PC-3 (cell line): ENCODE measurements around the gene IL34. TPM values are rescaled to one million over a fixed set of nuclear protein-coding genes. Genes with fewer than 3 reads are reported as not detected.

ENCODE experiments used
- ATAC-seq: fragments of 200-7000 bp; cut with Tn5 transposase; 2 replicates; pipeline ENCODE4 v1.9.1; 2020; ENCODE audit warnings: mild to moderate bottlenecking, moderate library complexity
- BruUV-seq: library from RNA; stranded (reverse); fragments of 400-500 nt; replicated peaks from 2 replicates; lab custom pipeline; 2021; lab: Mats Ljungman, UMichigan
- CTCF ChIA-PET: fragments of 300-600 bp; sonication (Branson Sonifier 250); formaldehyde crosslinking; loops from one replicate; lab custom pipeline; 2022; ENCODE audit warnings: antibody characterized with exemption; lab: Charles Lee
- POLR2A ChIA-PET: fragments of 300-600 bp; sonication (Branson Sonifier 250); formaldehyde crosslinking; loops from one replicate; lab custom pipeline; 2022; ENCODE audit warnings: antibody characterized with exemption; ENCODE audit not compliant: unreplicated experiment; lab: Charles Lee
- DNase-seq: peaks from one replicate; pipeline ENCODE4 v3.0.0-alpha.2; 2015
- H2AFZ ChIP-seq: fragments of 300-600 bp; sonication (generic); 2 replicates; pipeline ENCODE4 v1.6.0; 2016; ENCODE audit warnings: antibody characterized with exemption, low read length
- H3F3A ChIP-seq: fragments of 300-600 bp; sonication (generic); one replicate; pipeline ENCODE4 v1.6.0; 2017; ENCODE audit warnings: antibody characterized with exemption, low read length, control low read depth, mild to moderate bottlenecking; ENCODE audit not compliant: unreplicated experiment
- H3K27ac ChIP-seq: fragments of 300-600 bp; sonication (generic); 2 replicates; pipeline ENCODE4 v1.5.1; 2016; ENCODE audit warnings: mild to moderate bottlenecking, low read length
- H3K27me3 ChIP-seq: fragments of 300-600 bp; sonication (generic); 2 replicates; pipeline ENCODE4 v1.6.1; 2016; ENCODE audit warnings: low read length, mixed read lengths
- H3K36me3 ChIP-seq: fragments of 300-600 bp; sonication (generic); 2 replicates; pipeline ENCODE4 v1.6.1; 2016; ENCODE audit warnings: low read depth, mixed run types, low read length, mixed read lengths
- H3K4me1 ChIP-seq: fragments of 300-600 bp; sonication (generic); 2 replicates; pipeline ENCODE4 v1.5.1; 2016; ENCODE audit warnings: low read length; ENCODE audit not compliant: insufficient read depth
- H3K4me2 ChIP-seq: fragments of 300-600 bp; sonication (generic); 2 replicates; pipeline ENCODE4 v1.6.0; 2016; ENCODE audit warnings: low read length
- H3K4me3 ChIP-seq: fragments of 300-600 bp; sonication (generic); 2 replicates; pipeline ENCODE4 v1.5.1; 2016; ENCODE audit warnings: mild to moderate bottlenecking, low read length, mixed read lengths
- H3K79me2 ChIP-seq: fragments of 300-600 bp; sonication (generic); 2 replicates; pipeline ENCODE4 v1.6.1; 2017; ENCODE audit warnings: low read length, mixed read lengths
- H3K9ac ChIP-seq: fragments of 300-600 bp; sonication (generic); 2 replicates; pipeline ENCODE4 v1.6.0; 2016; ENCODE audit warnings: mild to moderate bottlenecking, low read length
- H3K9me2 ChIP-seq: fragments of 300-600 bp; sonication (generic); replicated peaks from 2 replicates; pipeline ENCODE4 v1.6.1; 2016; ENCODE audit warnings: mixed run types, low read length, mixed read lengths
- H3K9me3 ChIP-seq: fragments of 300-600 bp; sonication (generic); 2 replicates; pipeline ENCODE4 v1.6.1; 2016; ENCODE audit warnings: low read length, mixed read lengths
- H4K20me1 ChIP-seq: fragments of 300-600 bp; sonication (generic); 2 replicates; pipeline ENCODE4 v1.6.1; 2016; ENCODE audit warnings: low read length, mixed read lengths
- CTCF ChIP-seq: fragments of 300-600 bp; sonication (generic); conservative IDR thresholded peaks from 2 replicates; pipeline ENCODE4 v1.5.1; 2017; ENCODE audit warnings: antibody characterized with exemption, low read depth, mild to moderate bottlenecking, low read length
- EZH2 ChIP-seq: fragments of 300-600 bp; sonication (generic); IDR thresholded peaks from one replicate; pipeline ENCODE4 v1.6.1; 2017; ENCODE audit warnings: antibody characterized with exemption, mild to moderate bottlenecking, low read length; ENCODE audit not compliant: unreplicated experiment
- EZH2phosphoT487 ChIP-seq: fragments of 300-600 bp; sonication (generic); IDR thresholded peaks from 2 replicates; pipeline ENCODE4 v1.6.1; 2018; ENCODE audit warnings: mild to moderate bottlenecking, antibody characterized with exemption, low read length, borderline replicate concordance
- intact Hi-C: fragments of 100-400 bp; cut with micrococcal nuclease; formaldehyde crosslinking; loops from 2 replicates; pipeline ENCODE4 v1.9.0; 2023
- total RNA-seq: library from RNA; depleted of rRNA; stranded (reverse); fragments of >200 nt; gene quantifications from 2 replicates; pipeline ENCODE4 v1.2.3, GENCODE V29; 2014

The IL34 gene
- total RNA-seq, 1 experiment from 2014 or later = not detected

- no peak overlapping the region for H3K9ac ChIP-seq
- H3K9me2 ChIP-seq = no peaks in the 10 kb centered on the region
- no peak overlapping the region for H3K4me2 ChIP-seq
- H3K9me3 ChIP-seq = no peaks in the 10 kb centered on the region
- no peak overlapping the region for H2AFZ ChIP-seq
- DNase-seq (no peak), ATAC-seq (no peak)
- ChIA-PET CTCF (no interaction called here), POLR2A (no interaction called here)
- no peaks in the 10 kb centered on the region for H3K27me3 ChIP-seq
- H4K20me1 ChIP-seq = no peaks in the 10 kb centered on the region
- no peaks in the 10 kb centered on the region for H3K79me2 ChIP-seq
- no peaks in the 10 kb centered on the region for H3K4me1 ChIP-seq
- no peak overlapping the region for H3K4me3 ChIP-seq
- TF ChIP-seq EZH2 (no peak), EZH2phosphoT487 (no peak), CTCF (no peak)
- intact Hi-C loops = no loop called here
- no peaks in the 10 kb centered on the region for H3K36me3 ChIP-seq
- H3K27ac ChIP-seq = no peak overlapping the region
- H3F3A ChIP-seq = no peaks in the 10 kb centered on the region
- no TSS peak for BruUV-seq
Observed at GRCh38 chr16:70648606-70649005, 2.2 kb downstream of the IL34 start.

- Histone ChIP-seq H3F3A (no peaks in the 10 kb centered on the region), H3K4me3 (no peak overlapping the region), H3K4me2 (no peak overlapping the region), H3K9me2 (no peaks in the 10 kb centered on the region), H3K9ac (no peak overlapping the region), H3K36me3 (no peaks in the 10 kb centered on the region), H3K4me1 (no peaks in the 10 kb centered on the region), H3K79me2 (no peaks in the 10 kb centered on the region), H2AFZ (no peak overlapping the region), H4K20me1 (no peaks in the 10 kb centered on the region), H3K27ac (no peak overlapping the region), H3K9me3 (no peaks in the 10 kb centered on the region), H3K27me3 (no peaks in the 10 kb centered on the region)
- ATAC-seq (no peak), DNase-seq (no peak)
- ChIA-PET POLR2A (no interaction called here), CTCF (no interaction called here)
- TF ChIP-seq EZH2 = no peak
- no peak for TF ChIP-seq EZH2phosphoT487
- TF ChIP-seq CTCF = no peak
- intact Hi-C loops = no loop called here
- BruUV-seq = no TSS peak
Observed at GRCh38 chr16:70649300-70649699, 2.9 kb downstream of the IL34 start.

- Histone ChIP-seq H4K20me1 (no peaks in the 10 kb centered on the region), H3K9me3 (no peaks in the 10 kb centered on the region), H3F3A (no peaks in the 10 kb centered on the region), H3K4me1 (no peaks in the 10 kb centered on the region), H3K9me2 (no peaks in the 10 kb centered on the region), H3K79me2 (no peaks in the 10 kb centered on the region), H2AFZ (no peak overlapping the region), H3K4me3 (no peak overlapping the region), H3K9ac (no peak overlapping the region), H3K36me3 (no peaks in the 10 kb centered on the region), H3K27ac (no peak overlapping the region), H3K27me3 (no peaks in the 10 kb centered on the region), H3K4me2 (no peak overlapping the region)
- no TSS peak for BruUV-seq
- ChIA-PET POLR2A (no interaction called here), CTCF (no interaction called here)
- ATAC-seq = no peak
- no peak for TF ChIP-seq EZH2
- TF ChIP-seq EZH2phosphoT487 = no peak
- no peak for TF ChIP-seq CTCF
- no peak for DNase-seq
- intact Hi-C loops = loop anchor here (5.0 kb wide), 3 partner anchors 73 to 143 kb away; no protein-coding TSS in a partner anchor
Observed at GRCh38 chr16:70650216-70650615, 3.9 kb downstream of the IL34 start.
